Activated CD8-positive, alpha-beta memory T cell treated with anti-CD3 and anti-CD28 coated beads for 1 hour (primary cell): ENCODE measurements around the gene SBF1.
"Not testable (repeated sequence)": the region's sequence is repeated elsewhere in the genome, so short reads cannot be mapped to it uniquely, and the experiment has no call there.

Experiments
- DNase-seq, 2 donors: peaks; one replicate each; pipeline ENCODE4 v3.0.0-alpha.2; 2020; ENCODE audit warnings: low read depth in 1 of 2; ENCODE audit errors: extremely low read depth in 1 of 2

Gene SBF1

DNA sequence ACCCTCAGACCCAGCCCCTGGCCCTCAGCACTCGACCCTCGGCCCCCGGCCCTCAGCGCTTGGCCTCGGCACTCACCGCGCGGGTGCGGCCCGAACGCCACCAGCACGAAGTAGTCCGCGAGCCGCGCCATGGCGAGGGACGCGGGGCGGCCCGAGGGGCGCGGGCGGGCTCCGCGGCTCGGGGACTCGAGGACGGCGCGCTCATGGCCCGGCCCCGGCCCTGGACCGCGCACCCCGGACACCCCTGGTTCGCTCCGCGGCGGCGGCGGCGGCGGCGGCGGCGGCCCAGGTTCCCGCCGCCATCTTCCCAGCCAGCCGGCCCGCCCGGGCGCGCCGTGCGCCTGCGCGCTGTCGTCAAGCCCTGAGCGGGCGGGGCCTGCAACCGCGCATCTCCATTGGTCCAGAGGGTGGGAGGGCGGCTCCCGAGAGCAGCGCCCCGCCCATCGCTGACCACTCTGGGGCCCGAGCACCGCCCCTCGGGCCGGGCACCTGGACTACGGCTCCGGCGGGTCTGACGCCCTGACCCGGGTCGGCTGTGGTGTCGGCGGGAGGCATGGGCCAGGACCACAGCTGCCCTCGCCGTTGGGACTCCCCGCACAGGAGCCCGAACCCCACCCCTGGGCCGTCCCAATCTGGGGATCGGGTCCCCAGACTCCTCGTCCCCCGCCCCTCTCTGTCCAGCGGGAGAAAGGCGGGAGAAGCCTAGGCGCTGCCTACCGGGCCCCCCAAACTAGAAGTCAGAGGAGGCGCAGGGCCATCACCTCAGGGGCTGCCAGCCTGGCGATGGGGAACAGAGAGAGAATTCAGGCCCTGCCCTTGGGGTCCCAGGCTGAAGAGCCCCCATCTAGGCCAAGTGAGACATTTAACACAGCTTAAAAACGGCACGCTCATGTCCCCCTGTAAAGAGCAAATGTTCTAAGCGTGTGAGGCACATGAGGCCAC is at the start of gene SBF1:
Gene SBF1, minus strand, starts transcription at position 326 of the 942 bp plus-strand sequence. Its CDS starts 195 bp downstream, at position 131.
- peak; percentile 52 to 84 for DNase-seq

DNA sequence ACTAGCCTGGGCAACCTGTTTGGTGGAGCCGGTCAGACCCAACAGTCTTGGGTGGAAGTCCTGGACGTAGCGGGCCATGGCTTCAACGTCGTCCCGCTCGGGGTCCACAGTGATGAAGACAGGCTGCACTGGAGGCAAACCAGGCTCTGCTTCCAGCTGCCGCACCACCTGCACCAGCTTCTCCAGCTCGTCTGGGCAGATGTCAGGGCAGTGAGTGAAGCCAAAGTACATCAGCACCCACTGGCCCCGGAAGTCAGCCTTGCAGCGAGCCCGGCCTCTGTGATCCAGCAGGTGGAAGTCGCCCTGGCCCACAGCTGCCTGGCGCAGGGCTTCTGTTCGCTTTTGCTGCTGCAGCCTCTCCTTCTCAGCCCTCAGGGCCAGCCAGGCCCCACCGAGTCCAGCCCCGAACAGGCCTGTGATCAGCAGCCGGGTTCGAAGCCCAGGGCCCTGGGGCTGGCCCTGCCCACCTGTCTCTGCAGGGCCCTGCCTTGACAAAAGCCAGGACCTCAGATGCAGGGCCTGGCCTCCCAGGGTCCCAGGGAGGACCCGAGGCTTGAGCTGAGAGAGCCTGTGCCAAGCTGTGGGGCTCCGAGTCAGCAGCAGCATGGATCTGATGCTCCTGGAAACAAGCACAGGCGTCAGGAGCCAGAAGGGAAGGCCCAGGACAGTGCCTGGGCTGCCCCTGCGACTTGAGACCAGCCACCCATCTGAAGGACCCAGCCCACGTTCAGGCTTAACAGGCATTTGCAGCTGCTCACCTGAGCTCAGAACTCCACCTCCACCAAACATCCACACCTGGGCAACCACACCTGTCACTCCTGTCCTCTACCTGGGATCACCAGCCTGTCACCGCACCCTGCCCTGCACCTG is 49.2 kb upstream of the SBF1 start:
- no peak for DNase-seq

- no peak for DNase-seq
Observed at GRCh38 chr22:50523458-50523805, 48.6 kb upstream of the SBF1 start.

DNA sequence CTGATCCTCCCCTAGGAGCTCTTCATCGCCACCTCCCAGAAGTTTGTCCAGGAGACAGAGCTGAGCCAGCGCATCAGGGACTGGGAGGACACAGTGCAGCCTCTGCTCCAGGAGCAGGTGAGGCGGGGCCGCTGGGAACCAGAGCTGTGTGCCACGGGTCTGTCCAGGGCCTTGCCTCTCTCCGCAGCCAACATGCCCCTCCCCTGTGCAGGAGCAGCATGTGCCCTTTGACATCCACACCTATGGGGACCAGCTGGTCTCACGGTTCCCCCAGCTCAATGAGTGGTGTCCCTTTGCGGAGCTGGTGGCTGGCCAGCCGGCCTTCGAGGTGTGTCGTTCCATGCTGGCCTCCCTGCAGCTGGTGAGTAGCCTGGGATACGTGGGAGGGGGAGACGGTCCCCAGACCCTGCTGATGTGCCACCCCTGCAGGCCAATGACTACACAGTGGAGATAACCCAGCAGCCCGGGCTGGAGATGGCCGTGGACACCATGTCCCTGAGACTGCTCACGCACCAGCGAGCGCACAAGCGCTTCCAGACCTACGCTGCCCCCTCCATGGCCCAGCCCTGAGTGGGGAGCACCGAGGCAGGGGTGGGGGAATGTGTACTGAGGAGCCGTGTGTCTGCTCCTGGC is 48.1 kb upstream of the SBF1 start:
- no peak for DNase-seq

DNA sequence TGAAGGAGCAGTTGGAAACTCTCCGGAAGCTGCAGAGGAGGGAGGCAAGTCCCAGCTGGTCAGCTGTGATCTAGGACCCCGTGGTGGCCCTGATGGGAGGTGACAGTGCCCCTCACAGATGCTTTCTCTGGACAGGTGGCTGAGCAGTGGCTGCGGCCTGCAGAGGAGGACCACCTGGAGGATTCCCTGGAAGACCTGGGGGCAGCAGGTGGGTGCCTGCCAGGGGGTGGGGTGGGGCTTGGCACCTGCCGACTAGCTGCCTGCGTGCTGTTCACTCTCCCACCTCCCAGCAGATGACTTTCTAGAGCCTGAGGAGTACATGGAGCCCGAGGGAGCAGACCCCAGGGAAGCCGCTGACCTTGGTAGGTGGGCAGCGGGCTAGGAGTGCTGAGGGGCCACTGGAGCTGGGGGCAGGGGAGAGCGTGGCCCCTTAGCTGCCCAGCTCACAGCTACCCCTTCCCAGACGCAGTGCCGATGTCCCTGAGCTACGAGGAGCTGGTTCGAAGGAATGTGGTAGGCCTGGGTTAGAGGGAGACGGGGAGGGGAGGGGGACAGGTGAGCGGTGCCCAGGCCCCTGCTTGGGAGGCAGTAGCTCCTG is 47.5 kb upstream of the SBF1 start:
- DNase-seq: no peak

DNA sequence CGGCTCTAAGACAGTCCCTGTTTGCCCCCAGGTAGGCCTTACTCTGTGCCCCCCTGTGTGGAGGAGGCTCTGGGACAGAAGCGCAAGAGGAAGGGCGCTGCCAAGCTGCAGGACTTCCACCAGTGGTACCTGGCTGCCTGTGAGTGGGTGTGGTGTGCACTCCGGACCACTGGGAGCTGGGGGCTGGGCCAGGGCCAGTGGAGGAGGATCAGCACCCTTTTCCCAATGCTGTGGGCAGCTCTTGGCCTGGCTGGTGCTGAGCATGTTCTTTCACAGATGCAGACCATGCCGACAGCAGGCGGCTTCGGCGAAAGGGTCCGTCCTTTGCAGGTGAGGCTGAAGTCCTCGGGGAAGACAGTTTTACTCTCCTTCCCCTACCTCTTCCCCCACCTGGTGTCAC is 46.9 kb upstream of the SBF1 start:
- DNase-seq: no peak

DNA sequence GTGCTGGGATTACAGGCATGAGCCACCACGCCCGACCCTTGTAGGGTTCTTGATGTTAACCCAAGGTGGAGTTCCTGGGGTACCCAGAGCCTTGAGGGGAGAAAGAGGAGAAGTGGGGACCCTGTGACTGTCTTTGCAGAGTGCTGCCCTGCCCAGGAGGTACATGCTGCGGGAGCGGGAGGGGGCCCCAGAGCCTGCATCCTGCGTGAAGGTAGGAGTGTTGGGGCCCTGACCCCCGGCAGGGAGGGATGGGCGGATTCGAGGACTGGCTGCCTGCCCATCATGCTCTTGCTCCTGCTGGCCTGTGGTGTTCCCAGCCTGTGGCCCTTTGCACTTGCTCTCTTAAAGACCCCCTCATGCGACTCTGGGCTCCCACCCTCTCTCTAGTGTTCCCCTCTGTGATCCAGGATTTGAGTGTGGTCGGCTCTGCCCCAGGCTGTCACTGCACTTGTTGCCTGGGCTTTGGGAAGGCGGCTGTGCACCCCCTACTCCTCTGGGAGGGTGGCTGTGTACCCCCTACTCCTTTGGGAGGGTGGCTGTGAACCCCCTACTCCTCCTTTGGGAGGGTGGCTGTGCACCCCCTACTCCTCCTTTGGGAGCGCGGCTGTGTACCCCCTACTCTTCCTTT is 46.1 kb upstream of the SBF1 start:
- DNase-seq: no peak

- DNase-seq: not testable (repeated sequence)
Observed at GRCh38 chr22:50520184-50520583, 45.3 kb upstream of the SBF1 start.

GRCh38 chr22:50519151-50519550 is 44.3 kb upstream of the SBF1 start:
- no peak for DNase-seq

DNA sequence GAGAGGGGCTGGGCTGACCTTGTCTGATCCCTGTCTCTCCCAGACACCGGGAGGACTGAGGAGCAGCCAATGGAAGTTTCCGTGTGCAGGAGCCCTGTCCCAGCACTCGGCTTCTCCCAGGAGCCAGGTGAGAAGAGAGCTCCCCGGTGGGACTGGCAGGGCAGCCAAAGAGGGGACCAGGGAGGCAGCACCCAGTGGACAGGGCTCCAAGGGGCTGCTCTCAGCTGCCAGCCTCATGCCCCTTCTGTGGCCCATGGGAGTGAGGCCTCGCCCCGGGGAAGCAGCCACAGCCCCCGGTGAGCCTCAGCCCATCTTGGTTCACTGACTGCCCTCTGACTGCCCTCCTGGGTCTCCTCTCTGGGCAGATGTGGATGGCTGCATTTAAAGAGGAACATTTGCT is 43.8 kb upstream of the SBF1 start:
- no peak for DNase-seq

DNA sequence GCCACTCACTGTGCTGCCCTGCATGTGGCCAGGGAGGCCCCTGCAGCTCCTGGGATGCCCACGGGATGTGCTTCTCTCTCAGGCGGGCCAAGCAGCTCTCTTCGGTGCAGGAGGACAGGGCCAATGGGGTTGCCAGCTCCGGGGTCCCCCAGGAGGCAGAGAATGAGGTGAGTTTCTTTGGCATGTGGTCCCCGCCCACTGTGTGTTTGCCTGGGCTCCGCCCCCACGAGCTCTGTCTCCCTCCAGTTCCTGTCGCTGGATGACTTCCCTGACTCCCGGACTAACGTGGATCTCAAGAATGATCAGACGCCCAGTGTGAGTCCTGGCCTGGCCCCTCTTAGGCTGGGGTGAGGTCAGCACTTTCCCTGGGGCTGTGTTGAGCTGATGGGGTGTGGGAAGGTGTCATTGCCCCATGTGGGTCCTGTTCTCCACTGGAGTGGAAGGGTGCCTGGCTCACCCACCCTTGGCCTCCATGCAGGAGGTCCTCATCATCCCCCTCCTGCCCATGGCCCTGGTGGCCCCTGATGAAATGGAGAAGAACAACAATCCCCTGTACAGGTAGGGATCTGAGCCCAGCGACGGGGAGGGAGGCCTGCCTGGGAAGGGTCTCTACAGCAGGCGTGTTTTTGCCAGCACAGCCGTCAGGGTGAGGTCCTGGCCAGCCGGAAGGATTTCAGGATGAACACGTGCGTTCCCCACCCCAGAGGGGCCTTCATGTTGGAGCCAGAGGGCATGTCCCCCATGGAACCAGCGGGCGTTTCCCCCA is 42.8 kb upstream of the SBF1 start:
- DNase-seq: no peak

GRCh38 chr22:50516891-50517290 is 42.1 kb upstream of the SBF1 start:
- no peak for DNase-seq

DNA sequence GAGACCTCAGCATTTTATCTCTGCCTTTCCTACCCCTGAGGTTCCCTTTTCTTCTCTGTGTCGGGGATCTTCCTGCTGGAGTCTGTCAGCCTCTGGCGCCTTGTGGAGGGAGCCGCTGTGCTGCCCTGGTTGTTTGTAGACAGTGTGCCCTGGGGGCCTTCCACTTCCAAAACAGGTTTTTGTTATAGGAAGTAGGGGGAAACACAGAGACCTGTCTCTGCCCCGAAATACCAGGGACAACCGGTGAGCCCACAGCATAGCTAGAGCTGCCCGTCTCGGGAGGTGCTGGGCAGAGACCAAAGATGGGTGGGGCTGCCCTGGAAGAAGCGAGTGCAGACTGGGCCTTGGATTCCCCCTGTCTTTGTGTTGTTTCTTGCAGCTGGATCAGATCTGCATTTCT is 41.2 kb upstream of the SBF1 start:
- DNase-seq: no peak

- DNase-seq: no peak
Observed at GRCh38 chr22:50513175-50513574, 38.3 kb upstream of the SBF1 start.

DNA sequence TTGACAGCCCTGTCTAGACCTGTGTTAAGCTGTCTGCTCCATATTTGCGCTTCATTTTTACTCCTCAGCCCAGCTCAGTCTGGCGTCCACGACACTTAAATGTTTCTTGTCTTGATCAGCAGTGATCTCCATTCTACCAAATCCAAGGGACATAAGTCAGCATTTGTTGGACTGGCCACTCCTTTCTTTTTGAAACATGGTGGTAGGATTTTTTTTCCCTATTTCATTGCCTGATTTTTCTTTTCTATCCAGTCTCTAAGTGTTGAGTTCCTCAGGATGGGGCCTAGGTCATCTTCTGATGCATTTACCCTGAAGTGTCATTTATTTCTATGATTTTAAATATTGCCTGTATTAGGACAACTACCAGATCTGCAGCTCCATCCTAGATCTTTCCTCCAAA is 34.1 kb upstream of the SBF1 start:
- no peak for DNase-seq

DNA sequence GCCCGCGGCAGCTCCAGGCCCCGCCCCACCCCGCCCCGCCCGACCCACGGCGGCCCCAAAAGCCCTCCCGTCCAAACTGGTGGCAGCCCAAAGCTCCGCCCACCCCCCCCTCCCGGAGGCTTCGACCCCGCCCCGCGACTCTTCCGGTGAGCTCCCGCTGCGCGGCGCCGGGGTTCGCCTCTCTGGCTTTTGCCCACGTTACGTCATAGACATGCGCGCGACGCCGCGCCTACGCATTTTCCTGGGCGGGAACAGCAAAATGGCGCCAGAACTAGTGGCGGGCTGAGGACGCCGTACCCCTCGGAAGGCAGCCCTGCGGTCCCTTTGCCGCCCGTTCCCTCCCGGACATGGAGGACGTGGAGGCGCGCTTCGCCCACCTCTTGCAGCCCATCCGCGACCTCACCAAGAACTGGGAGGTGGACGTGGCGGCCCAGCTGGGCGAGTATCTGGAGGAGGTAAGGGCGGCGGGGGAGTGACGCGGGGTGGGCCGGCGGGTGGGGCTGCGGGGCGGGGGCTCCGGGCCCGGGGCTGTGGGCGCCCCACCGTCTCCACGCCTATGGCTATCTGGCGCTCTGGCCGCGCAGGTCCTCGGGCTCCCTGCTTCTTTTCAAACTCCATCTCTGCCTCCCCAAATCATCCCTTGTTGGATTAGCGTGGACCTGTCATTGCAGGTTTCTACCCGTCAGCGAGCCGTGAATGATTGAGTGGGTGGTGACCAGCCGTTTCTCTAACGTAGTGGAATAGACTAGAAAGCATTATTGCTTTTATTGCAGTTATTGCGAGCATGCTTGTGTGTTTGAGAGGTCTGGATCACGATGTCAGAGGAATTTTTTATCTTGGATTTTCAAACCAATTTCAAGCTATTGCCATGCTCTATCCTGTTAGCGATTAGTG is 33.4 kb upstream of the SBF1 start, which contains the start of gene NCAPH2:
Gene NCAPH2, plus strand, starts transcription at position 234 of the 894 bp plus-strand sequence. Its CDS starts 114 bp downstream, at position 348.
- DNase-seq: peak; percentile 94 to 97

DNA sequence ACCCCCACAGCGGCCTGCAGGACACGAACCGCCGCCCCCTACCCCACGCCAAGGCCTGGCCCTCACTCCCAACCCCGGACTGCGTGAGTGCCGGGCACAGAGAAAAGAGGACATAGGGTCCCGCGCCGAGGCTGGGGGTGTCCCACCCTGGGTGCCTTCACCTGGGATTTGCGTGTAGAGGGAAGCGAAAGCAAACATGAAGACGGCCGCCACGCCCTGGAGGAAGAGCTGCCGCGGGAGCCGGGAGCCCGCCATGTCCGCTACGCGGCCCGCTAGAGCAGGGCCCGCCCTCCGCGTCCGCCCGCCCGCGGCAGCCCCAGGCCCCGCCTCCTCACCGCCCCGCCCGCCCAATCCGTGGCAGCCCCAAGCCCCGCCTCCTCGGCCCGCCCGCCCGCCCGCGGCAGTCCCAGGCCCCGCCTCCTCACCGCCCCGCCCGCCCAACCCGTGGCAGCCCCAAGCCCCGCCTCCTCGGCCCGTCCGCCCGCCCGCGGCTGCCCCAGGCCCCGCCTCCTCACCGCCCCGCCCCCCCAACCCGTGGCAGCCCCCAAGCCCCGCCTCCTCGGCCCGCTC is 32.7 kb upstream of the SBF1 start, which contains the start of gene LMF2:
Gene LMF2, minus strand, starts transcription at position 282 of the 570 bp plus-strand sequence. Its CDS starts 27 bp downstream, at position 255.
- DNase-seq: peak; percentile 82 to 92
